Measurements from ENCODE around the gene BBIP1.

- TF ChIP-seq CTCF (IDR thresholded peaks at IDR 0.05) (no peak), POLR2A (IDR thresholded peaks at IDR 0.05) (no peak)
Measured at GRCh38 chr10:110967645-110968044, 48.7 kb upstream of the BBIP1 start.
